Spinal cord (tissue), 10 donors: Measurements from ENCODE around the gene SLC3A2. TPM values are rescaled to one million over a fixed set of nuclear protein-coding genes. Genes with fewer than 3 reads are reported as not detected.
"Not testable (repeated sequence)": the region's sequence is repeated elsewhere in the genome, so short reads cannot be mapped to it uniquely, and the experiment has no call there.

ENCODE experiments used
- DNase-seq, 6 donors: peaks; one replicate each; pipeline versions ENCODE4 v3.0.0 to v3.0.0-alpha.2; 2013 to 2015; ENCODE audit warnings: low spot score in 6 of 6, low read depth in 4 of 6
- H3K27ac ChIP-seq: one replicate; pipeline ENCODE4 v1.5.1; 2013; ENCODE audit warnings: low read depth, low read length, control low read depth
- H3K27me3 ChIP-seq: one replicate; pipeline ENCODE4 v1.6.1; 2013; ENCODE audit warnings: low read length; ENCODE audit not compliant: control insufficient read depth, insufficient read depth
- H3K36me3 ChIP-seq: one replicate; pipeline ENCODE4 v1.6.1; 2013; ENCODE audit warnings: low read length; ENCODE audit not compliant: control insufficient read depth, insufficient read depth
- H3K4me1 ChIP-seq: one replicate; pipeline ENCODE4 v1.6.1; 2013; ENCODE audit warnings: low read length; ENCODE audit not compliant: control insufficient read depth, insufficient read depth
- H3K4me3 ChIP-seq: one replicate; pipeline ENCODE4 v1.5.1; 2013; ENCODE audit warnings: low read depth, low read length, control low read depth
- H3K9me3 ChIP-seq: one replicate; pipeline ENCODE4 v1.6.1; 2013; ENCODE audit warnings: low read length; ENCODE audit not compliant: control insufficient read depth, insufficient read depth
- WGBS: methylation state at CpG from one replicate; pipeline ENCODE4 v1.1.5; 2013; ENCODE audit warnings: missing lambda C conversion rate; ENCODE audit not compliant: insufficient coverage; 5-methylcytosine and 5-hydroxymethylcytosine counted together
- polyA plus RNA-seq, 2 donors: library from polyadenylated mRNA; unstranded; fragments of 120-200 nt; gene quantifications; one replicate each; pipeline ENCODE4 v1.2.1, GENCODE V29; 2013; ENCODE audit not compliant: insufficient read length in 2 of 2
- total RNA-seq, 2 donors: library from RNA; depleted of rRNA in 1 of 2; stranded (reverse); fragments of 120-200 nt in 1 of 2; fragments of >200 nt in 1 of 2; gene quantifications; one replicate each; pipeline versions ENCODE4 v1.2.3 to v1.2.4, GENCODE V29; 2013 to 2014
- donor health status: healthy.

SLC3A2 gene
- total and polyA plus RNA-seq, 4 donors: 170 to 372 (median 211) TPM

DNA sequence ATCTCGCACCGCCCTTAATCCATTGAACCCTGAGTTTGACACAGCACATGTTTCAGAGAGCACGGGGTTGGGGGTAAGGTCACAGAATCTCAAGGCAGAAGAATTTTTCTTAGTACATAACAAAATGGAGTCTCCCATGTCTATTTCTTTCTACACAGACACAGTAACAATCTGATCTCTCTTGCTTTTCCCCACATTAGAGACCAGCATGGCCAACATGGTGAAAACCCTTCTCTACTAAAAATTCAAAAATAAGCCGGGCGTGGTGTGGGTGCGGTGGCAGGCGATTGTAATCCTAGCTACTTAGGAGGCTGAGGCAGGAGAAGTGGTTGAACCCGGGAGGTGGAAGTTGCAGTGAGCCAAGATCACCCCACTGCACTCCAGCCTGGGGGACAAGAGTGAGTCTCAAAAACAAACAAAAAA is 21.4 kb upstream of the SLC3A2 start:
- H3K9me3 ChIP-seq, H3K36me3 ChIP-seq, H3K27ac ChIP-seq, H3K4me3 ChIP-seq, DNase-seq, H3K27me3 ChIP-seq: not testable (repeated sequence)
- peaks cover 25% of the 10 kb centered on the region for H3K4me1 ChIP-seq
- WGBS: 83% methylated on average over 2 of the region's 8 CpGs

DNA sequence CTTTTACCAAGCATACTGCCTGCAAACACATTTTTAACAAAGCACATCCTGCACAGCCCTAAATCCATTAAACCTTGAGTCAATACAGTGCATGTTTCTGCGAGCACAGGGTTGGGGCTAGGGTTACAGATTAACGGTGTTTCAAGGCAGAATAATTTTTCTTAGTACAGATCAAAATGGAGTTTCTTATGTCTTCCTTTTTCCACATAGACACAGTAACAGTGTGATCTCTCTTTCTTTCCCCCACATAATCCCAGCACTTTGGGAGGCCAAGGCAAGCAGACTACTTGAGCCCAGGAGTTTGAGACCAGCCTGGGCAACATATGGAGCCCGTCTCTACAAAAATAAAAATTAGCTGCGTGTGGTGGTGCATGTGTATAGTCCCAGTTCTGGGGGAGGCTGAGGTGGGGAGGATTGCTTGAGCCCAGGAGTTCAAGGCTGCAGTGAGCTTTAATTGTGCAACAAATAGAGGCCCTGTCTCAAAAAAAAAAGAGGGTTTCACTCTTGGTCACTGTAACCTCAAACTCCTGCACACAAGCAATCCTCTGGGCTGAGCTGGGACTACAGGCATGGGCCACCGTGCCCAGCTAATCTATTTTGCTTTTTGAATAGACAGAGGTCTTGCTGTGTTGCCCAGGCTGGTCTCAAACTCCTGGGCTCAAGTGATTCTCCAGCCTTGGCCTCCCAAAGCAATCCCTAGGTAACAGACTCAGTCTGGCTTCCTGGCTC is 19.7 kb upstream of the SLC3A2 start:
- peaks cover 24% of the 10 kb centered on the region for H3K4me1 ChIP-seq
- WGBS: 100% methylated on average over 3 of the region's 5 CpGs
- H3K4me3 ChIP-seq: no peak overlapping the region
- H3K9me3 ChIP-seq: no peaks in the 10 kb centered on the region
- no peaks in the 10 kb centered on the region for H3K36me3 ChIP-seq
- no peaks in the 10 kb centered on the region for H3K27me3 ChIP-seq
- H3K27ac ChIP-seq: no peak overlapping the region
- no peak for DNase-seq

DNA sequence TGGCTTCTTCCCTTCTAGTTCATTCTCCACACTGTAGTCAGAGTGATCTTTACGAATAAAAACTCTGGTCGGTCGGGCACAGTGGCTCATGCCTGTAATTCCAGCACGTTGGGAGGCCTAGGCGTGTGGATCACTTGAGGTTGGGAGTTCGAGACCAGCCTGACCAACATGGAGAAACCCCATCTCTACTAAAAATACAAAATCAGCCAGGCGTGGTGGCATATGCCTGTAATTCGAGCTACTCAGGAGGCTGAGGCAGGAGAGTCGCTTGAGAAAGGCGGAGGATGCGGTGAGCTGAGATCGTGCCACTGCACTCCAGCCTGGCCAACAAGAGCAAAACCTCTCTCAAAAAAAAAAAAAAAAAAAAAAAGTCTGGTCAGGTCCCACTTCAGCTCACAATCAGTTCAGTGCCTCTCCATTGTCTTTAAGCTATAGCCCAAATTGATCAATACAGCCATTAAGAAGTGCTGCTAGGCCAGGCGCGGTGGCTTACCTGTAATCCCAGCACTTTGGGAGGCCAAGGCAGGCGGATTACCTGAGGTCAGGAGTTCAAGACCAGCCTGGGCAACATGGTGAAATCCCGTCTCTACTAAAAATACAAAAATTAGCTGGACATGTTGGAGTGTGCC is 19.0 kb upstream of the SLC3A2 start:
- H3K9me3 ChIP-seq, H3K27ac ChIP-seq, DNase-seq, H3K4me3 ChIP-seq, H3K27me3 ChIP-seq, H3K36me3 ChIP-seq: not testable (repeated sequence)
- peaks cover 17% of the 10 kb centered on the region for H3K4me1 ChIP-seq
- 88% methylated on average over 12 of the region's 16 CpGs for WGBS

DNA sequence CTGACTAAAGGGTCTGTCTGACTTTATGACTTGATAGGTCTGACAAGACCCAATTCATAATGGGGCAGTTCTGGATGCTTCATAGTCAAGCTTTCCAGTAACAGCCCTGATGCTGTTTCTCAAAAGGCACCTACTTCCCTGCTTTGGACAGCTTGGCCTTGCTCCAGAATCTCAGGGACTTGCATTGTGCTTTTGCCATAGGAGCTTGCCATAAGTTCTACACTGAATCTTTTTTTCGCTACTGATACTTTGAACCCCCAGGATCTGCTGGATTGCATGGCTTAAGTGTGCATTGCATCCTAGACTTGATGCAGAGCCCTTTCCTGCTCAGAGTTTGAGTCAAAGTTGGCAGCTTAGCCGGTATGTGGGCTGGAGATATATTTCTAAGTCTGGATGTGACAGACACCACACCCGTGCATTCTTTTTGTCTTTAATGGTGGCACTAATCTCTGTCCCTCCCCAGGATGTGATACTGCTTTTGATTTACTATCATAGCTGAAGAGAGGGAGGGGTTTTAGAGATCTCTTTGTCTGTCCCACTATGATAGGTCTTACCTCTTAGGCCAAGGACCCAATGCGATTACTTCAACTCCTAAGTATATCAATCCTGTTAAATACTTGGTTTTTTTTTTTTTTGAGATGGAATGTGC is 16.9 kb upstream of the SLC3A2 start:
- Histone ChIP-seq H3K27ac (no peak overlapping the region), H3K4me1 (peaks cover 4% of the 10 kb centered on the region), H3K9me3 (no peaks in the 10 kb centered on the region), H3K4me3 (no peak overlapping the region), H3K27me3 (no peaks in the 10 kb centered on the region), H3K36me3 (peaks cover 2% of the 10 kb centered on the region)
- WGBS: 71% methylated on average over 2 of the region's 4 CpGs
- no peak for DNase-seq

DNA sequence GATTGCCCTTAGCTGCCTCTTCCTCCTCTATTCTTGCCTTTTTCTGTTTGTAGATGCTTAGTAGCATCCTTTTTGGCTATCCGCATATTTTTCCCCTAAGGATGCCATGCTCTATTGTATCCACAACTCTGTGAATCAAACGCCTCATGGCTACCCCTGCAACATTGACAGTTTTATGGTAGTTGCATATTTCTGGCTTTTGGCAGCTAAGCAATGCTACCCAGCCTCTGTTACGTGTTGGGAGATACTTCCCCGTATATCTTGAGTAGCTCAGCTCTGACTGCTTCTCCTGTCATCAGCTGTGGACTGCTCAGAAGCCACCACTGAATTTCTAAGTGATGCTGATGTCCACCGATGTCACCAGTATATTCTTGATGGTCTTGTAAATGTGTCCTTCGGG is 15.1 kb upstream of the SLC3A2 start:
- H3K9me3 ChIP-seq: no peaks in the 10 kb centered on the region
- H3K4me3 ChIP-seq: no peak overlapping the region
- H3K36me3 ChIP-seq: peaks cover 2% of the 10 kb centered on the region
- DNase-seq: no peak
- WGBS: 28% methylated on average over 2 of the region's 6 CpGs
- H3K27me3 ChIP-seq: no peaks in the 10 kb centered on the region
- H3K27ac ChIP-seq: no peak overlapping the region
- H3K4me1 ChIP-seq: peaks cover 4% of the 10 kb centered on the region

DNA sequence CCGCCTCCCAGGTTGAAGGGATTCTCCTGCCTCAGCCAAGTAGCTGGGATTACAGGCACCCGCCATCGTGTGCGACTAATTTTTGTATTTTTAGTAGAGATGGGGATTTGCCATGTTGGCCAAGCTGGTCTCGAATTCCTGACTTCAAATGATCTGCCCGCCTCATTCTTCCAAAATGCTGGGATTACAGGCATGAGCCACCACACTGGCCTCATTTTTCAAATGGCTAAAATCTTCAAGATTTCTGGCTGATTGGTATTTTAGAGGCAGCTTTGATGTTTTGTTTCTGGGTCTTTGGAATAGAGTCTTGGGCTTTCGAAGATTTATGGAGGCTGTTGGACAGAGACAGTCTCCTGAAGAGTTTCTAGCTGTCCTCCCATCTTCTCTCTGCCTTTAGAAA is 5.8 kb upstream of the SLC3A2 start:
- Histone ChIP-seq H3K27me3 (no peaks in the 10 kb centered on the region), H3K4me3 (no peak overlapping the region), H3K27ac (no peak overlapping the region), H3K36me3 (peaks cover 21% of the 10 kb centered on the region), H3K9me3 (no peaks in the 10 kb centered on the region), H3K4me1 (peaks cover 11% of the 10 kb centered on the region)
- DNase-seq: no peak
- WGBS: 93% methylated on average over 3 of the region's 7 CpGs

DNA sequence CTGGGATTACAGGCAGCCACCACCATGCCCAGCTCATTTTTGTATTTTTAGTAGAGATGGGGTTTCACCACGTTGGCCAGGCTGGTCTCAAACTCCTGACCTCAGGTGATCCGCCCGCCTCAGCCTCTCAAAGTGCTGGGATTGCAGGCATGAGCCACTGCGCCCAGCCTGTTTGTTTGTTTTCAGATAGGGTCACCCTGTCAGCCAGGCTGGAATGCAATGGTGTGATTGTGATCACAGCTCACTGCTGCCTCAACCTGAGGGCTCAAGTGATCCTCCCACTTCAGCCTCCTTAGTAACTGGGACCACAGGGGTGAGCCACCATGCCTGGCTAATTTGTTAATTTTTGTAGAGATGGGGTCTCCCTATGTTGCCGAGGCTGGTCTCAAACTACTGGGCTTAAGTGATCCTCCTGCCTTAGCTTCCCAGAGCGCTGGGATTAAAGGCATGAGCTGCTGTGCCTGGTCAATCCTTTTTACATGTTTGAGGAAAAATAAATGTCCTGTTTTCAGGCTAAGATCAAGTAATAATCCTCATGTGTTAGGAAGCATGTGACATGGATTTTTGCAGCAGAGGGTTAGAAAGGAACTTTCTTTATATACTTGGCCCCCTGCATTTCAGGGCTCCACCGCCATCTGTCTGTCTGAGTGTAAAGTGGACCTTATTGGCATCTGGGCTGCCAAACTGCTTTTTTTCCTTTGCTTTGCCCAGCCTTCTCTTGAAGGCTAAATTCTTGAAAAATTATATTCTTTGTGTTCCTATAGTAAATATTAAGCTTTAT is 4.8 kb upstream of the SLC3A2 start:
- H3K27me3 ChIP-seq: no peaks in the 10 kb centered on the region
- no peak overlapping the region for H3K4me3 ChIP-seq
- WGBS: 85% methylated on average over 2 of the region's 7 CpGs

DNA sequence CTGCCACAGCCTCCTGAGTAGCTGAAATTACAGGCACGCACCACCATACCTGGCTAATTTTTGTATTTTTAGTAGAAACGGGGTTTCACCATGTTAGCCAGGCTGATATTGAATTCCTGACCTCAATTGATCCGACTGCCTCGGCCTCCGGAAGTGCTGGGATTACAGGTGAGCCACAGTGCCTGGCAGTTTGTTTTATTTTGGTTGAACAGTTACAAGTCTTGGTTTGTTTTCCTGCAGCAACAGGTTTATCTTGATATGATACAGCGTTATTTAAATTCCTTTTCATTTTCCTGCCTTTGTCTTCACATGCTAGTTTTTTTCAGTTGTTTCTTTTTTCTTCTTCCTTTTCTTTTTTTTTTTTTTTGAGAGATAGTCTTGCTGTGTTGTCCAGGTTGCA is 4.0 kb upstream of the SLC3A2 start:
- Histone ChIP-seq H3K27me3 (no peaks in the 10 kb centered on the region), H3K4me3 (no peak overlapping the region), H3K9me3 (no peaks in the 10 kb centered on the region), H3K4me1 (peaks cover 19% of the 10 kb centered on the region), H3K27ac (no peak overlapping the region), H3K36me3 (peaks cover 17% of the 10 kb centered on the region)
- 93% methylated on average over 3 of the region's 6 CpGs for WGBS
- DNase-seq: no peak

More for the DNA sequence above, 4.8 kb upstream of the SLC3A2 start:
- H3K36me3 ChIP-seq: peaks cover 21% of the 10 kb centered on the region
- H3K27ac ChIP-seq: no peak overlapping the region
- no peak for DNase-seq
- H3K4me1 ChIP-seq: peaks cover 19% of the 10 kb centered on the region
- no peaks in the 10 kb centered on the region for H3K9me3 ChIP-seq

DNA sequence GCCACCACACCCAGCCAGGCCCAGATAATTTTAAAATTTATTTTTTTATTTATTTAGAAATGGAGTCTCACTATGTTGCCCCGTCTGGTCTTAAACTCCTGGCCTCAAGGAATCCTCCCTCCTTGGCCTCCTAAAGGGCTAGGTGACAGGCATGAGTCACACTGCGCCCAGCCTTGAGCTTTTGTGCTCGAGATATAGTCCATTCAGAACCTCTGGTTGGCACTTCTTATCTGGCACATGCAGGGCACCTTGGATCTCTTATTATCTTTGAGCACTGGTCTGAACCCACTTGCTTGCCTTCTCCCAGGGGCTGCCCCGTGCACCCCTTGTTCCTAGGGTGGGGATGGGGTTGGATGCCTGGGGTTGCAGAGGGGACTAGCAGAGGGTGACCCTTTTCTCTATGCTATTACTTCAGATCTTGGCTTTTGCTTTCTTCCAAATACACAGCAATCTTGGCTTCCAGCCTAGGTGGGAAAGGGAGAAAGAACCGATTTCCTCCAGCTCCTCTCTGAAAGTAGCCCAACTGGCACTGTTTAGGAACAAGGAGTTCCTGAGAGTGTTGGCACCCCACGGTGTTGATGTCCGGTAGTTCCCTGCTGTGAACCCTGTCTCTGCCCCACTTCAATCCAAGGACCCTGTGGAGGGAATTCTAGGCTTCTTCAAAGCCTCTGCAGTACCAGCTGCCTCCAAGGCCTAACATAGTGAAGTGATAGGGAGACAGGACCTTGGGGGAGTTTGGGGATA is 1.3 kb upstream of the SLC3A2 start:
- Histone ChIP-seq H3K27me3 (no peaks in the 10 kb centered on the region), H3K9me3 (no peaks in the 10 kb centered on the region), H3K4me1 (peaks cover 39% of the 10 kb centered on the region), H3K27ac (peak overlapping the region; percentile 97), H3K4me3 (peak overlapping the region; percentile 96), H3K36me3 (peaks cover 19% of the 10 kb centered on the region)
- WGBS: 86% methylated on average over 2 of the region's 7 CpGs
- DNase-seq: peak in 1 of 6 donors; percentile 63
